Endothelial cell of umbilical vein (primary cell): ENCODE data around the gene CACNB3. TPM values are rescaled to one million over a fixed set of nuclear protein-coding genes. Genes with fewer than 3 reads are reported as not detected.

Source experiments
- BruUV-seq: library from RNA; stranded (reverse); fragments of 400-500 nt; replicated peaks from 2 replicates; lab custom pipeline; 2021; lab: Mats Ljungman, UMichigan
- CTCF ChIA-PET: fragments of 300-600, 350-600 bp; sonication (Branson Sonifier 250); formaldehyde crosslinking; loops from one replicate; lab custom pipeline; 2021; ENCODE audit warnings: antibody characterized with exemption, inconsistent platforms; lab: Charles Lee
- POLR2A ChIA-PET: fragments of 300-600, 350-600 bp; sonication (Branson Sonifier 250); formaldehyde crosslinking; loops from one replicate; lab custom pipeline; 2021; ENCODE audit warnings: antibody characterized with exemption, inconsistent platforms; lab: Charles Lee
- DNase-seq: peaks from one replicate; pipeline ENCODE4 v3.0.0-alpha.2; 2011; ENCODE audit warnings: low read depth, low spot score
- FAIRE-seq: peaks from 2 replicates; lab custom pipeline; 2011; peaks lifted over from hg19 to GRCh38; lab: Jason Lieb, UNC
- H2AFZ ChIP-seq: 2 replicates; pipeline ENCODE4 v1.6.0; 2012; ENCODE audit warnings: low read depth, low read length, control low read depth, inconsistent platforms
- H3K27ac ChIP-seq: 2 replicates; pipeline ENCODE4 v1.5.1; 2011; ENCODE audit warnings: low read depth, mild to moderate bottlenecking, control low read depth, low read length, moderate library complexity; ENCODE audit not compliant: insufficient read depth
- H3K27me3 ChIP-seq, 2 experiments: 2 replicates each; pipeline versions ENCODE4 v1.6.0 to v1.6.1; 2011; ENCODE audit warnings: low read length in 2 of 2, mixed read lengths in 1 of 2; ENCODE audit not compliant: control insufficient read depth in 2 of 2, insufficient read depth in 2 of 2
- H3K36me3 ChIP-seq, 2 experiments: 2 replicates in 1 of 2; 3 replicates in 1 of 2; pipeline ENCODE4 v1.5.1; 2011; ENCODE audit warnings: low read length in 2 of 2, mild to moderate bottlenecking in 1 of 2, moderate library complexity in 1 of 2; ENCODE audit not compliant: control insufficient read depth in 2 of 2, insufficient read depth in 2 of 2; ENCODE audit errors: extremely low read depth in 1 of 2
- H3K4me1 ChIP-seq: 3 replicates; pipeline ENCODE4 v1.5.1; 2011; ENCODE audit warnings: mild to moderate bottlenecking, low read length; ENCODE audit not compliant: control insufficient read depth, insufficient read depth; ENCODE audit errors: extremely low read depth
- H3K4me2 ChIP-seq: 2 replicates; pipeline ENCODE4 v1.6.1; 2011; ENCODE audit warnings: low read length, control low read depth, mixed read lengths; ENCODE audit not compliant: insufficient read depth
- H3K4me3 ChIP-seq, 3 experiments: fragments of 200-600 bp in 1 of 3; sonication (generic), shearing (Covaris generic) in 1 of 3; replicated peaks in 1 of 3; 2 replicates each; pipeline ENCODE4 v1.5.1; 2011 to 2016; ENCODE audit warnings: control low read depth in 3 of 3, low read length in 3 of 3, mild to moderate bottlenecking in 2 of 3, inconsistent platforms in 1 of 3, low read depth in 1 of 3, moderate library complexity in 1 of 3; ENCODE audit not compliant: insufficient read depth in 1 of 3
- H3K79me2 ChIP-seq: 2 replicates; pipeline ENCODE4 v1.6.0; 2012; ENCODE audit warnings: low read length, inconsistent platforms; ENCODE audit not compliant: control insufficient read depth, insufficient read depth
- H3K9ac ChIP-seq: replicated peaks from 2 replicates; pipeline ENCODE3; 2011; ENCODE audit warnings: low read length, control low read depth; ENCODE audit not compliant: insufficient read depth; ENCODE audit errors: extremely low read depth
- H3K9me1 ChIP-seq: replicated peaks from 3 replicates; pipeline ENCODE4 v1.6.0; 2011; ENCODE audit warnings: mild to moderate bottlenecking, low read length; ENCODE audit not compliant: control insufficient read depth, insufficient read depth; ENCODE audit errors: extremely low read depth
- H3K9me3 ChIP-seq: replicated peaks from 2 replicates; pipeline ENCODE4 v1.5.1; 2012; ENCODE audit warnings: low read length, inconsistent platforms; ENCODE audit not compliant: control insufficient read depth, insufficient read depth
- H4K20me1 ChIP-seq: replicated peaks from 2 replicates; pipeline ENCODE3; 2011; ENCODE audit warnings: mild to moderate bottlenecking, low read length; ENCODE audit not compliant: control insufficient read depth, insufficient read depth; ENCODE audit errors: extremely low read depth
- EZH2 ChIP-seq: IDR thresholded peaks from 2 replicates; pipeline ENCODE4 v1.6.1; 2012; ENCODE audit warnings: borderline replicate concordance, low read depth, mild to moderate bottlenecking, moderate library complexity, low read length, inconsistent platforms; ENCODE audit not compliant: severe bottlenecking
- FOS ChIP-seq: IDR thresholded peaks from 2 replicates; pipeline ENCODE4 v1.6.1; 2011; ENCODE audit warnings: mild to moderate bottlenecking, low read length, moderate library complexity, borderline replicate concordance; ENCODE audit not compliant: insufficient read depth
- GATA2 ChIP-seq: IDR thresholded peaks from 2 replicates; pipeline ENCODE4 v1.7.0; 2011; ENCODE audit warnings: low read depth, mild to moderate bottlenecking, moderate library complexity, mixed read lengths, low read length; ENCODE audit not compliant: insufficient read length, insufficient read depth
- JUN ChIP-seq: IDR thresholded peaks from 2 replicates; pipeline ENCODE4 v1.6.1; 2011; ENCODE audit warnings: borderline replicate concordance, low read depth; ENCODE audit not compliant: insufficient read length, insufficient read depth
- MYC ChIP-seq: IDR thresholded peaks from one replicate; pipeline ENCODE4 v1.6.1; 2011; ENCODE audit warnings: mild to moderate bottlenecking, low read depth, low read length
- POLR2A ChIP-seq: IDR thresholded peaks from 2 replicates; pipeline ENCODE4 v1.6.1; 2012; ENCODE audit warnings: low read depth, mild to moderate bottlenecking, control low read depth, low read length
- POLR2AphosphoS5 ChIP-seq: IDR thresholded peaks from 2 replicates; pipeline ENCODE4 v1.6.1; 2012; ENCODE audit warnings: low read depth, mild to moderate bottlenecking, control low read depth, low read length, moderate library complexity; ENCODE audit not compliant: insufficient read depth
- dilution Hi-C: fragments of 300-500 bp; cut with MboI; formaldehyde crosslinking; loops from one replicate; pipeline ENCODE4 v1.15.0; 2019; ENCODE audit warnings: low sequenced_read_pairs; ENCODE audit not compliant: extremely low pct_ligation_motif_present
- intact Hi-C: fragments of 100-400 bp; cut with micrococcal nuclease; formaldehyde crosslinking; loops from one replicate; pipeline ENCODE4 v1.10.0; 2022
- polyA plus RNA-seq, 4 experiments: library from polyadenylated mRNA; depleted of rRNA in 3 of 4; stranded (reverse) in 3 of 4; unstranded in 1 of 4; fragments of >200 nt; gene quantifications; 2 replicates each; pipeline versions ENCODE4 v1.2.1 to v1.2.3, GENCODE V29; 2011 to 2012; ENCODE audit warnings: missing spikeins in 1 of 4
- total RNA-seq: library from RNA; stranded (reverse); gene quantifications from 2 replicates; pipeline ENCODE4 v1.2.3, GENCODE V29; 2021
- TF ChIP-seq, protein P1 (sequence below): IDR thresholded peaks from 2 replicates; pipeline ENCODE4 v1.6.1; 2011; ENCODE audit not compliant: insufficient read depth, insufficient read length
- TF ChIP-seq, protein P2 (sequence below), 2 donors: IDR thresholded peaks; 1 replicate in 1 of 2; 2 replicates in 1 of 2; pipeline ENCODE4 v1.5.1; 2011; ENCODE audit warnings: low read length in 2 of 2, mild to moderate bottlenecking in 2 of 2, moderate library complexity in 2 of 2, control low read depth in 1 of 2, inconsistent platforms in 1 of 2, low read depth in 1 of 2; ENCODE audit not compliant: insufficient read depth in 1 of 2; ENCODE audit errors: extremely low read depth in 1 of 2

The CACNB3 gene
- total and polyA plus RNA-seq, 2 donors (not counting 3 experiments of a cell fraction or from before 2014, with no cell fraction given), result 37.4 to 61.8 TPM

DNA sequence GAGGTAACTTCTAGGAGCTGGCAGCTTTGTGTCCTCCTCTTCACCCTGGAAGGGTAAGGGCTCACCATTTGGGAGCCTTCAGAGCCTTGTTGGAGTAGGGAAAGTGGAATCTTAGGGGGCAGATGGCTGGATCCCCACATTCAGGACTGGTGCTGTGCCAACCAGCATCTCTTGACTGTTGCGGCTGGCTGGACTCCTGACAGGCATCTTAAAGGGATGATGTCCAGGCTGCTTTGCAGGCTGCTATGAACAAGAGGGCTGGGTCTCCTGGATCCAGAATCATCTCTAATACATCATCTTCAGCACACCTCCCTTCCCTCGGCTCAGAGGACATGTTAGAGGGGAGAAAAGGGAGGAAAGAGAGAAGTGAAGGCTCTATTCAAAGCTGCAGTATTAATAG lies 4.4 kb downstream of the CACNB3 start:
- POLR2A ChIA-PET, result no interaction called here
- Histone ChIP-seq H3K4me1 (peaks cover 3% of the 10 kb centered on the region), H3K27ac (no peak overlapping the region), H4K20me1 (no peaks in the 10 kb centered on the region), H2AFZ (no peak overlapping the region), H3K4me2 (no peak overlapping the region), H3K79me2 (no peaks in the 10 kb centered on the region), H3K27me3 (no peaks in the 10 kb centered on the region), H3K9ac (no peak overlapping the region), H3K36me3 (peaks cover 0 to 36% of the 10 kb centered on the region in 2 experiments), H3K4me3 (no peak overlapping the region), H3K9me1 (no peaks in the 10 kb centered on the region), H3K9me3 (no peaks in the 10 kb centered on the region)
- DNase-seq (no peak), FAIRE-seq (no peak)
- TF ChIP-seq, protein P1, sequence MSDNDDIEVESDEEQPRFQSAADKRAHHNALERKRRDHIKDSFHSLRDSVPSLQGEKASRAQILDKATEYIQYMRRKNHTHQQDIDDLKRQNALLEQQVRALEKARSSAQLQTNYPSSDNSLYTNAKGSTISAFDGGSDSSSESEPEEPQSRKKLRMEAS, result no peak
- TF ChIP-seq, protein P2, sequence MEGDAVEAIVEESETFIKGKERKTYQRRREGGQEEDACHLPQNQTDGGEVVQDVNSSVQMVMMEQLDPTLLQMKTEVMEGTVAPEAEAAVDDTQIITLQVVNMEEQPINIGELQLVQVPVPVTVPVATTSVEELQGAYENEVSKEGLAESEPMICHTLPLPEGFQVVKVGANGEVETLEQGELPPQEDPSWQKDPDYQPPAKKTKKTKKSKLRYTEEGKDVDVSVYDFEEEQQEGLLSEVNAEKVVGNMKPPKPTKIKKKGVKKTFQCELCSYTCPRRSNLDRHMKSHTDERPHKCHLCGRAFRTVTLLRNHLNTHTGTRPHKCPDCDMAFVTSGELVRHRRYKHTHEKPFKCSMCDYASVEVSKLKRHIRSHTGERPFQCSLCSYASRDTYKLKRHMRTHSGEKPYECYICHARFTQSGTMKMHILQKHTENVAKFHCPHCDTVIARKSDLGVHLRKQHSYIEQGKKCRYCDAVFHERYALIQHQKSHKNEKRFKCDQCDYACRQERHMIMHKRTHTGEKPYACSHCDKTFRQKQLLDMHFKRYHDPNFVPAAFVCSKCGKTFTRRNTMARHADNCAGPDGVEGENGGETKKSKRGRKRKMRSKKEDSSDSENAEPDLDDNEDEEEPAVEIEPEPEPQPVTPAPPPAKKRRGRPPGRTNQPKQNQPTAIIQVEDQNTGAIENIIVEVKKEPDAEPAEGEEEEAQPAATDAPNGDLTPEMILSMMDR (IDR thresholded peaks at IDR 0.05; ENCODE audit: extremely low read depth in 1 of 2, insufficient read depth in 1 of 2, low read depth in 1 of 2, low read length in 2 of 2), result no peak
- TF ChIP-seq GATA2, result no peak
- TF ChIP-seq JUN, result no peak
- no peak for TF ChIP-seq EZH2
- TF ChIP-seq MYC, result no peak
- no peak for TF ChIP-seq FOS
- no peak for TF ChIP-seq POLR2AphosphoS5
- no peak for TF ChIP-seq POLR2A
- dilution Hi-C loops (no loop called here), intact Hi-C loops (no loop called here)
- BruUV-seq, result no TSS peak
- CTCF ChIA-PET, result interaction anchor here (1.0 to 1.4 kb wide), 4 partner anchors 8 to 69 kb away, joined by 3 to 4 read pairs (median 3); no protein-coding TSS in a partner anchor
